AG04450 (cell line): ENCODE results near the gene ARHGAP8. TPM values are rescaled to one million over a fixed set of nuclear protein-coding genes. Genes with fewer than 3 reads are reported as not detected.
"Not testable (repeated sequence)": the region's sequence is repeated elsewhere in the genome, so short reads cannot be mapped to it uniquely, and the experiment has no call there.

ENCODE experiments used
- CTCF ChIA-PET: fragments of 300-600, 350-600 bp; formaldehyde crosslinking; extraction: SDS; loops from one replicate; lab custom pipeline; 2022; ENCODE audit warnings: antibody characterized with exemption, inconsistent platforms; lab: Charles Lee
- POLR2A ChIA-PET: fragments of 350-600 bp; formaldehyde crosslinking; extraction: SDS; loops from one replicate; lab custom pipeline; 2021; ENCODE audit warnings: antibody characterized with exemption, inconsistent platforms; lab: Yijun Ruan, JAX
- DNase-seq: peaks from one replicate; pipeline ENCODE4 v3.0.0-alpha.2; 2011; ENCODE audit warnings: low read depth, low spot score
- H3K27ac ChIP-seq: one replicate; pipeline ENCODE4 v1.5.1; 2012; ENCODE audit warnings: low read depth, low read length, control low read depth
- H3K27me3 ChIP-seq: one replicate; pipeline ENCODE4 v1.6.0; 2012; ENCODE audit warnings: low read length; ENCODE audit not compliant: control insufficient read depth, insufficient read depth
- H3K4me3 ChIP-seq: 2 replicates; pipeline ENCODE4 v1.5.1; 2011; ENCODE audit warnings: mild to moderate bottlenecking, low read depth, low read length, control low read depth
- H3K9me3 ChIP-seq: 2 replicates; pipeline ENCODE4 v1.5.1; 2012; ENCODE audit warnings: low read length; ENCODE audit not compliant: control insufficient read depth, insufficient read depth
- CTCF ChIP-seq: IDR thresholded peaks from 2 replicates; pipeline ENCODE4 v1.5.1; 2011; ENCODE audit warnings: low read depth, low read length, control low read depth, inconsistent platforms
- polyA plus RNA-seq: library from polyadenylated mRNA; depleted of rRNA; stranded (reverse); fragments of >200 nt; gene quantifications from 2 replicates; pipeline ENCODE4 v1.2.3, GENCODE V29; 2011

Gene ARHGAP8
- polyA plus RNA-seq, 1 experiment, result 0.16 TPM

GRCh38 chr22:44797181-44797725, 44.9 kb downstream of the ARHGAP8 start:
- TF ChIP-seq CTCF, result no peak
- ChIA-PET CTCF (interaction anchor here (0.5 to 1.5 kb wide), 2 partner anchors 15 to 62 kb away, joined by 4 to 5 read pairs; no protein-coding TSS in a partner anchor), POLR2A (no interaction called here)
- Histone ChIP-seq H3K9me3 (no peaks in the 10 kb centered on the region), H3K4me3 (no peak overlapping the region), H3K27ac (no peak overlapping the region), H3K27me3 (peaks cover 42% of the 10 kb centered on the region)
- DNase-seq, result no peak

- no peak overlapping the region for H3K27ac ChIP-seq
- peaks cover 41% of the 10 kb centered on the region for H3K27me3 ChIP-seq
- POLR2A ChIA-PET, result no interaction called here
- DNase-seq, result no peak
- no peaks in the 10 kb centered on the region for H3K9me3 ChIP-seq
- CTCF ChIA-PET, result interaction anchor here (0.9 kb wide), 1 partner anchor 22 kb away, joined by 3 read pairs; no protein-coding TSS in a partner anchor
- TF ChIP-seq CTCF, result no peak
- H3K4me3 ChIP-seq, result no peak overlapping the region
Observed at GRCh38 chr22:44799077-44799945, 46.9 kb downstream of the ARHGAP8 start.

DNA sequence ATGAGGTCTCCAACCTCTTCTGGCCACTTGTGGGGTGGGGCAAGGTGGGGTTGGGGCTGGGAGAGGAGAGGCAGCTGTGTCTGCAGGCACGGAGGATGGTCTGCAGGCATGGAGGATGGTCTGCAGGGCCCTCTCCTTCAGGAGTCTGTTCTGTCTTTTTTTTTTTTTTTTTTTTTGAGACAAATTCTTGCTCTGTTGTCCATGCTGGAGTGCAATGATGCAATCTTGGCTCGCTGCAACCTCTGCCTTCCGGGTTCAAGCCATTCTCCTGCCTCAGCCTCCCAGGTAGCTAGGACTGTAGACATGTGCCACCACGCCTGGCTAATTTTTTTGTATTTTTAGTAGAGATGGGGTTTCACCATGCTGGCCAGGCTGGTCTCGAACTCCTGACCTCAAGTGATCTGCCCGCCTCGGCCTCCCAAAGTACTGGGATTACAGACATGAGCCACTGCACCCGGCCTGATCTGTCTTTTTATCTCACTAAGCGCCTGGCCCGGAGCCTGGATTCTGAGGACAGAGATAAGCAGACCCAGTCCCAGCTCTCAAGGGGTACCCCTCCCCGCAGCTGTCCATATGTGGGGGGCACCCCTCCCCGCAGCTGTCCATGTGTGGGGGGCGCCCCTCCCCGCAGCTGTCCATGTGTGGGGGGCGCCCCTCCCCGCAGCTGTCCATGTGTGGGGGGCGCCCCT, 47.7 kb downstream of the ARHGAP8 start:
- H3K4me3 ChIP-seq, CTCF ChIA-PET, H3K27ac ChIP-seq, POLR2A ChIA-PET, DNase-seq, H3K9me3 ChIP-seq: not testable (repeated sequence)
- peaks cover 44% of the 10 kb centered on the region for H3K27me3 ChIP-seq

GRCh38 chr22:44801476-44801875, 49.1 kb downstream of the ARHGAP8 start:
- ChIA-PET CTCF (no interaction called here), POLR2A (no interaction called here)
- Histone ChIP-seq H3K27me3 (peaks cover 51% of the 10 kb centered on the region), H3K9me3 (no peaks in the 10 kb centered on the region; the same call in 1 of the 2 replicates), H3K4me3 (no peak overlapping the region), H3K27ac (no peak overlapping the region)
- TF ChIP-seq CTCF, result no peak
- no peak for DNase-seq

GRCh38 chr22:44802071-44802700, 49.8 kb downstream of the ARHGAP8 start:
- ChIA-PET CTCF (no interaction called here), POLR2A (no interaction called here)
- Histone ChIP-seq H3K4me3 (no peak overlapping the region), H3K27ac (no peak overlapping the region), H3K27me3 (peaks cover 46% of the 10 kb centered on the region), H3K9me3 (no peaks in the 10 kb centered on the region; the same call in 1 of the 2 replicates)
- TF ChIP-seq CTCF, result no peak
- DNase-seq, result no peak
